Peyer's patch (tissue), 4 donors: Measurements from ENCODE around the gene SMIM24.

Source experiments
- CTCF ChIP-seq, 6 experiments: fragments of 450-650 bp in 4 of 6; fragments of 200-600 bp in 2 of 6; sonication (generic) in 1 of 6; IDR thresholded peaks; one replicate each; pipeline ENCODE4 v1.5.1; 2017 to 2019; ENCODE audit warnings: antibody characterized with exemption in 6 of 6, mild to moderate bottlenecking in 3 of 6, moderate library complexity in 1 of 6
- POLR2A ChIP-seq, 2 donors: fragments of 450-650 bp; IDR thresholded peaks; one replicate each; pipeline ENCODE4 v1.5.1; 2017; ENCODE audit warnings: antibody characterized with exemption in 2 of 2, mild to moderate bottlenecking in 2 of 2, moderate library complexity in 2 of 2

DNA sequence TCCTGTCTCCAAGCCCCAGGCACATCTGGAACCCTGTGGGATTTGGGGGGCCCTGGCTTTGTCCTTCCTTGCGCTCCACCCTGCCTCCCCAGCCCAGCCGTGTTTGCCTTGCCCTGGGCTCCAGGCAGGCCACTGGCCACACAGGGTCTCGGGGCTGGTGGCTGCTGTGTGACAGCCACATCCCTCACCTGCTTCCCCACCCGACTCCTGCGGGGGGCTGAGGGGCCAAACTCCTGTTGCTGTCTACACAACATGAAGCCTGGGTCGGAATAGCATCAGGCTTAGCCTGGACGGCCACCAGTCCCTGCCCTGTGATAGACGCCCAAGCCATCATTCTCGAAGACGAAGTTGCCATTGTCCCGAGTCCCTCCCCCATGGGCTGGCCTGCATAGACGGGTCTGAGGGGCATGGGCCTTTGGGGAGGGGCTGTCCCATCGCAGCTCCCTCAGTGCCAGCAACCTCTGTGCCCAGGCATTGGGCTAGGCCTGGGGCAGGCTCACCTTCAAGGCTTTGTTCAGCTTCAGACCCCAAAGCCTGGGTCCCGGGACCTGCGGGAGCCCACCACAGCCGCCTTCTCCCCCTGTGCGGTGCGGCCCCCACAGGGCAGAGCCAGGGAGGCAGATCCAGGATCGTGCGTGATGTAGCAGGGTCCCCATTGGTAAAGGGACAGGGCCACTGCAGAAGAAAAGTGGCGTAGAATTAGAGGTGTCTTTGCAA, 43.2 kb upstream of the SMIM24 start:
- TF ChIP-seq CTCF (IDR thresholded peaks at IDR 0.05) (no peak), POLR2A (IDR thresholded peaks at IDR 0.05) (no peak)
